ENCODE data around the gene MANBA. TPM values are rescaled to one million over a fixed set of nuclear protein-coding genes. Genes with fewer than 3 reads are reported as not detected.

Gene MANBA
- 10 to 100 TPM; 37.2 to 41.3 TPM for total RNA-seq

DNA sequence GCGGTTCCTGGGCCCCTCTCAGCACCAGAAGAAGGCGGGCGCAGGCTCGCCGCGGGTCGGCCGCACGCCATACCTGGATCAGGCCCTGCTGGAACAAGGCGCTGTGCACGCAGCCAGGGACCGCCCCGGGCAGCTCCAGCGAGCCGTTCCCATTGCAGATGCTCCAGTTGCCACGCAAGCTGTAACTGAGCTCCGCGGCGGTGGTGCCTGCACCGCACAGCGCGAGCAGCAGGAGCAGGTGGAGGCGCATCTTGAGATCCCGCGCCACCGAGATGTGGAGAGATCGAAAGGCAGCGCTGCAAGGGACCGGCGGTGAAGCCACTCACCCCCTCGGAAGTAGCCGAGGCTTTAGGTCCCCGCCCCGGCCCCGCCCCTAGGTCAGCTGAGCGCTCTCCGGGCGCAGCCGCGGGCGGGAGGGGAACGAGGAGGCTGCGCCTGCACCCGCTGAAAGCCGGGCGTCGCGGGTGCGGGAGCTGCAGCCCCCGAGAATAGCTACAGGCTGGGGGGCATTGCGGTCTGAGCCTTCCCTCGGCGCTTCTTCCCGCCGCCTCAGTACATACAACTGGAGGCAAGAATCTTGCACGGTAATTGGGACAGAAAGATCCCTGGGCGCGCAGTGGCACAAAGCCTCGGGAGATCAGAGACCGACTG lies at the start of gene MANBA:
TSS of gene MANBA (minus strand) at position 324 of the 651 bp plus-strand sequence. CDS start at position 250, 74 bp downstream.
- Histone ChIP-seq H3K4me3 (peak within 1 kb of the TSS; percentile 83), H3K27me3 (replicated peaks; ENCODE audit: insufficient read depth) (no peaks in the 10 kb centered on the region), H3K4me1 (ENCODE audit: control insufficient read depth in 1 of 2, low read depth in 2 of 2) (peaks cover 6 to 17% of the 10 kb centered on the region in 2 donors), H3K9me3 (no peaks in the 10 kb centered on the region), H3K27ac (peak within 1 kb of the TSS; percentile 19 to 75), H3K36me3 (no peaks in the 10 kb centered on the region)
- DNase-seq (ENCODE audit: low spot score) (peak; percentile 33), ATAC-seq (ENCODE audit: insufficient number of reproducible peaks, low FRiP score, low read depth) (peak; percentile 53)
- TF ChIP-seq, protein P1, sequence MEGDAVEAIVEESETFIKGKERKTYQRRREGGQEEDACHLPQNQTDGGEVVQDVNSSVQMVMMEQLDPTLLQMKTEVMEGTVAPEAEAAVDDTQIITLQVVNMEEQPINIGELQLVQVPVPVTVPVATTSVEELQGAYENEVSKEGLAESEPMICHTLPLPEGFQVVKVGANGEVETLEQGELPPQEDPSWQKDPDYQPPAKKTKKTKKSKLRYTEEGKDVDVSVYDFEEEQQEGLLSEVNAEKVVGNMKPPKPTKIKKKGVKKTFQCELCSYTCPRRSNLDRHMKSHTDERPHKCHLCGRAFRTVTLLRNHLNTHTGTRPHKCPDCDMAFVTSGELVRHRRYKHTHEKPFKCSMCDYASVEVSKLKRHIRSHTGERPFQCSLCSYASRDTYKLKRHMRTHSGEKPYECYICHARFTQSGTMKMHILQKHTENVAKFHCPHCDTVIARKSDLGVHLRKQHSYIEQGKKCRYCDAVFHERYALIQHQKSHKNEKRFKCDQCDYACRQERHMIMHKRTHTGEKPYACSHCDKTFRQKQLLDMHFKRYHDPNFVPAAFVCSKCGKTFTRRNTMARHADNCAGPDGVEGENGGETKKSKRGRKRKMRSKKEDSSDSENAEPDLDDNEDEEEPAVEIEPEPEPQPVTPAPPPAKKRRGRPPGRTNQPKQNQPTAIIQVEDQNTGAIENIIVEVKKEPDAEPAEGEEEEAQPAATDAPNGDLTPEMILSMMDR (IDR thresholded peaks at IDR 0.05): no peak

DNA sequence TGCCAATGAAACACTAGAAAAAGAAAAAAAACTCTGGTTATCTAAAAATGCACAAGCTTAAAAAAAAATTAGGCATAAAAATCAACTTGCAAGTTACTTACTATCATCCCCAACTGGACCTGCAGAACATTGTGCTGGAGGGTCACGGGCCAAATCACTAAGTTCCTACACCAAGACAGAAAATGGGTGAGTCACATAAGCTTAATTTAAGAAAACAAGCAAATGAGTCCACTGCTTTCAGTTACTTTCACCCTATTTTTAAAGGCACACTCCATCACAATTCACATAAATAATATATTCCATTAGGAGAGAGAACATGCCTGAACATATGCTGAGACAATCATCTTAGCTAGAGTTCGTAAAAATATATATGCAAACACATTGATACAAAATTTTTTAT lies 48.9 kb upstream of the MANBA start:
- Histone ChIP-seq H3K4me1 (ENCODE audit: control insufficient read depth in 1 of 2, low read depth in 2 of 2) (peaks cover 55 to 71% of the 10 kb centered on the region in 2 donors), H3K36me3 (peaks cover 10% of the 10 kb centered on the region), H3K4me3 (no peak overlapping the region), H3K27ac (no peak overlapping the region), H3K27me3 (replicated peaks; ENCODE audit: insufficient read depth) (no peaks in the 10 kb centered on the region), H3K9me3 (no peaks in the 10 kb centered on the region)
- no peak for ATAC-seq (ENCODE audit: insufficient number of reproducible peaks, low FRiP score, low read depth)
- DNase-seq (ENCODE audit: low spot score): no peak
- TF ChIP-seq, protein P1 (IDR thresholded peaks at IDR 0.05): no peak

DNA sequence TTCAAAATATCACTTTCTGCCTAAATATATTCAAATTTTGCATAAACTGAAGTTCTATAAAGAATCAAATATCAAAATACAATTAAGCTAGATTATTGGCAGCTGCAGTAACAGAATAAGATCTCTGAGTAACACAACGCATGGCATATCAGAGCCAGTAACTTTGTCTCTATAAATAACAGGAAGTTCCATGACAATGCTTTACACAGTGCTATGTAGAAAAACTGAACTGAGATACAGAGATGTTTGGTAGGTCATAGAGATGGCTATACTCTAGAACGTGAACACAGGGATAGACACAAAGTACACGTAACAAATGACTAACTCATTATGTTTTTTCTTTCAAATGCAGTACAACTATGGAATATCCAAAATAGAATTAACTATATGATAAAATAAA lies 48.4 kb upstream of the MANBA start:
- H3K4me1 ChIP-seq (ENCODE audit: control insufficient read depth in 1 of 2, low read depth in 2 of 2): peaks cover 52 to 66% of the 10 kb centered on the region in 2 donors
- H3K36me3 ChIP-seq: peaks cover 11% of the 10 kb centered on the region
- no peak for ATAC-seq (ENCODE audit: insufficient number of reproducible peaks, low FRiP score, low read depth)
- no peak overlapping the region for H3K4me3 ChIP-seq
- H3K27ac ChIP-seq: no peak overlapping the region
- DNase-seq (ENCODE audit: low spot score): no peak
- TF ChIP-seq, protein P1 (IDR thresholded peaks at IDR 0.05): no peak
- no peaks in the 10 kb centered on the region for H3K27me3 ChIP-seq (replicated peaks; ENCODE audit: insufficient read depth)
- H3K9me3 ChIP-seq: no peaks in the 10 kb centered on the region

DNA sequence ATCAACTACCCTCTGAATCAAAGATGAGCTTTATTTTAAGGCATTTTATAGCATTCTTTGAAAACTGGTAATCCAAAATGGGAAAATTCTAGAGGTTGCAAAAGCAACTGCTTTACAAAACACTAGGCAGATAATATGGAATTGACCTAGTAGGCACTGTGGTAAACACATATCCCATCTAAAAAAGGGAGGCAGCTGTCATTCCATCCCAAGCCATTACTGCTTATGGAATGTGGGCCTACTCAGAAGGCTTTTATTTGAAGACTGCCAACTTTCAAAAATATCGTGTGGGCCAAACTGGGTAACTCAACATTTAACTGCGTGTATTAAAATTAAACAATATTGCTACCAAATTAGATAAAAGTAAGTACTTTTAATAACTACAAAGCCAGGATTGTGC lies 47.2 kb upstream of the MANBA start:
- Histone ChIP-seq H3K36me3 (peaks cover 11% of the 10 kb centered on the region), H3K27ac (no peak overlapping the region), H3K4me1 (ENCODE audit: control insufficient read depth in 1 of 2, low read depth in 2 of 2) (peaks cover 43 to 54% of the 10 kb centered on the region in 2 donors), H3K4me3 (no peak overlapping the region), H3K27me3 (replicated peaks; ENCODE audit: insufficient read depth) (no peaks in the 10 kb centered on the region), H3K9me3 (no peaks in the 10 kb centered on the region)
- ATAC-seq (ENCODE audit: insufficient number of reproducible peaks, low FRiP score, low read depth) (no peak), DNase-seq (ENCODE audit: low spot score) (no peak)
- TF ChIP-seq, protein P1 (IDR thresholded peaks at IDR 0.05): no peak

DNA sequence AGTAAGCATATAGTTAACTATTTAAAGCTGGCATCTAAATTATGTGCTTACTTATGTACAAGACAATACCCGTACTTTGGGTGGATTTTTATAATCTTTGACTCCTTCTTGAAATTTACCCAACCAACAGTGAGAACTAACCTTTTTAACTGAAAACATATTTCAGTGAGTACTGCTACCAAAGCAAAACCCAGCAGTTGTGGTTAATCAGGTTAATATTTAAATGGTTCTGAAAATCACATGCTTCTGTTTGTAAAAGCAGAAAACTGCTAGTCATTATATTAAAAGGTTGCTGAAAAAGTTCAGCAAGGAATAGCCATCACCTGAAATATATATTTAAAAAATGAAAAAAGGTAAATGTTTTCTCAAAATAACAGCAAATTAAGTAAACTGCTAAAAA lies 46.6 kb upstream of the MANBA start:
- Histone ChIP-seq H3K36me3 (peaks cover 11% of the 10 kb centered on the region), H3K27ac (no peak overlapping the region), H3K27me3 (replicated peaks; ENCODE audit: insufficient read depth) (no peaks in the 10 kb centered on the region), H3K4me3 (no peak overlapping the region), H3K9me3 (no peaks in the 10 kb centered on the region), H3K4me1 (ENCODE audit: control insufficient read depth in 1 of 2, low read depth in 2 of 2) (peaks cover 37 to 48% of the 10 kb centered on the region in 2 donors)
- DNase-seq (ENCODE audit: low spot score) (no peak), ATAC-seq (ENCODE audit: insufficient number of reproducible peaks, low FRiP score, low read depth) (no peak)
- TF ChIP-seq, protein P1 (IDR thresholded peaks at IDR 0.05): no peak

Measured in thoracic aorta (tissue), 2 donors.